DLD1 (cell line): ENCODE measurements around the gene ACAD11.

Experiments
- in situ Hi-C: cut with HindIII; loops from 2 replicates; pipeline ENCODE4 v1.10.0; 2017; ENCODE audit warnings: low sequenced_read_pairs

The ACAD11 gene

GRCh38 chr3:132513057-132513456, 146.6 kb downstream of the ACAD11 start:
- in situ Hi-C loops: no loop called here

DNA sequence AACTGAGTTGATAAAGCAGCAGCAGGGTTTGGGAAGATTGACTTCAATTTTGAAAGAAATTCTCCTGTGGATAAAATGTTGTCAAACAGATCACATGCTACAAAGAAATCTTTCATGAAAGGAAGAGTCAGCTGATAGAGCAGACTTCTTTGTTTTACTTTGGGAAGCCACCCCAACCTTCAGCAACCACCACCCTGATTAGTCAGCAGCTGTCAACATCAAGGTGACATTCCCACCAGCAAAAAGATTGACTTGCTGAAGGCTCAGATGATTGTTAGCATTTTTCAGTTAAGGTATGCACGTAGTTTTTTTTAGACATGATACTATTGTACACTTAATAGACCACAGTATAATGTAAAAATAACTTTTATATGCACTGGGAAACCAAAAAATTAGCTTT, 150.1 kb downstream of the ACAD11 start:
- in situ Hi-C loops: no loop called here

DNA sequence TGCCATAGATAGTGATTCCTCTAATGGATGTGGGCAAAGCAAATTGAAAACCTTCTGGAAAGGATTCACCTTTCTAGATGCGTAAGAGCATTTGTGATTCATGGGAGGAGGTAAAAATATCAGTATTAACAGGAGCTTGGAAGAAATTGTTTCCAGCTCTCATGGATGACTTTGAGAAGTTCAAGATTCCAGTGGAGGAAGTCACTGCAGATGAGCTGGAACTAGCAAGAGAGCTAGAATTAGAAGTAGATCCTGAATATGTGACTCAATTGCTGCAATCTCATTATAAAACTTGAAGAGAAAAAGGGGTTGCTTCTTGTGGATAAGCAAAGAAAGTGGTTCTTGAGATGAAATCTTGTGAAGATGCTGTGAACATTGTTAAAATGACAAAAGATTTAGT, 150.5 kb downstream of the ACAD11 start:
- in situ Hi-C loops: no loop called here
